ENCODE data around the gene RPS10. TPM values are rescaled to one million over a fixed set of nuclear protein-coding genes. Genes with fewer than 3 reads are reported as not detected.

The RPS10 gene
- total and polyA plus RNA-seq, 2 experiments from 2014 or later: 1,755 to 2,175 TPM

DNA sequence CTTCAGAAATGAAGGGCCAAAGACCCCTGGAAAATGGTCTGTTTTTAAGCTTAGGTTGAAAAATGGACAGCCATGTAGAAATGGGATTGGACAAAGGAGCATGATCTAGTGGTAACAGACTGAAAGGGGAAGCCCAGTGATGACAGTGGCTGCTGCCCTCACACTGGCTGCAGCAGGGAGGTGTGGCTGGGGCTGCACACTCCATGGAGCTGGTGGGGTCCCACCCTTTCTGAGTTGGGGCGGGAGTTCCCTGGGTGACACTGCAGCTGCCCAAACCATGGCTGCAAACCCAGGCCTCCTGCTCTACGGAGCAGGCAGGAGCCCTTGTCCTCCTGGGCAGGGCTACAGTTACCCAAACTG lies 31.5 kb upstream of the RPS10 start:
- TF ChIP-seq POLR2AphosphoS5 (IDR thresholded peaks at IDR 0.05; ENCODE audit: low read depth): no peak
- TF ChIP-seq, protein P1, sequence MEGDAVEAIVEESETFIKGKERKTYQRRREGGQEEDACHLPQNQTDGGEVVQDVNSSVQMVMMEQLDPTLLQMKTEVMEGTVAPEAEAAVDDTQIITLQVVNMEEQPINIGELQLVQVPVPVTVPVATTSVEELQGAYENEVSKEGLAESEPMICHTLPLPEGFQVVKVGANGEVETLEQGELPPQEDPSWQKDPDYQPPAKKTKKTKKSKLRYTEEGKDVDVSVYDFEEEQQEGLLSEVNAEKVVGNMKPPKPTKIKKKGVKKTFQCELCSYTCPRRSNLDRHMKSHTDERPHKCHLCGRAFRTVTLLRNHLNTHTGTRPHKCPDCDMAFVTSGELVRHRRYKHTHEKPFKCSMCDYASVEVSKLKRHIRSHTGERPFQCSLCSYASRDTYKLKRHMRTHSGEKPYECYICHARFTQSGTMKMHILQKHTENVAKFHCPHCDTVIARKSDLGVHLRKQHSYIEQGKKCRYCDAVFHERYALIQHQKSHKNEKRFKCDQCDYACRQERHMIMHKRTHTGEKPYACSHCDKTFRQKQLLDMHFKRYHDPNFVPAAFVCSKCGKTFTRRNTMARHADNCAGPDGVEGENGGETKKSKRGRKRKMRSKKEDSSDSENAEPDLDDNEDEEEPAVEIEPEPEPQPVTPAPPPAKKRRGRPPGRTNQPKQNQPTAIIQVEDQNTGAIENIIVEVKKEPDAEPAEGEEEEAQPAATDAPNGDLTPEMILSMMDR (conservative IDR thresholded peaks at IDR 0.05; ENCODE audit: low read depth in 2 of 2): no peak
- Histone ChIP-seq H3K4me2 (no peak overlapping the region), H3K27ac (ENCODE audit: low read depth) (no peak overlapping the region), H3K27me3 (ENCODE audit: insufficient read depth) (no peaks in the 10 kb centered on the region), H4K20me1 (replicated peaks; ENCODE audit: insufficient read depth) (no peaks in the 10 kb centered on the region), H3K4me1 (ENCODE audit: insufficient read depth) (peaks cover 5% of the 10 kb centered on the region; the same call in 1 of the 2 replicates), H3K36me3 (ENCODE audit: insufficient read depth) (no peaks in the 10 kb centered on the region), H2AFZ (0 out of 2 replicates have a peak overlapping the region, but pooled peaks have one; percentile 20), H3F3A (replicated peaks; ENCODE audit: low read depth) (no peaks in the 10 kb centered on the region), H3K4me3 (no peak overlapping the region), H3K79me2 (replicated peaks; ENCODE audit: insufficient read depth) (no peaks in the 10 kb centered on the region), H3K9me2 (ENCODE audit: insufficient read depth) (no peaks in the 10 kb centered on the region)
- ATAC-seq: no peak
- no peak overlapping the region for H3K27ac Mint-ChIP-seq
- DNase-seq (ENCODE audit: low spot score): no peak
- H3K9me3 Mint-ChIP-seq: no peaks in the 10 kb centered on the region
- H3K27me3 Mint-ChIP-seq (ENCODE audit: insufficient read depth, low read depth, poor library complexity): peaks cover 9% of the 10 kb centered on the region
- peaks cover 13% of the 10 kb centered on the region for H3K4me1 Mint-ChIP-seq
- no peak overlapping the region for H3K4me3 Mint-ChIP-seq
- no peaks in the 10 kb centered on the region; the same call in 2 of the 3 replicates for H3K36me3 Mint-ChIP-seq (ENCODE audit: low read depth)

DNA sequence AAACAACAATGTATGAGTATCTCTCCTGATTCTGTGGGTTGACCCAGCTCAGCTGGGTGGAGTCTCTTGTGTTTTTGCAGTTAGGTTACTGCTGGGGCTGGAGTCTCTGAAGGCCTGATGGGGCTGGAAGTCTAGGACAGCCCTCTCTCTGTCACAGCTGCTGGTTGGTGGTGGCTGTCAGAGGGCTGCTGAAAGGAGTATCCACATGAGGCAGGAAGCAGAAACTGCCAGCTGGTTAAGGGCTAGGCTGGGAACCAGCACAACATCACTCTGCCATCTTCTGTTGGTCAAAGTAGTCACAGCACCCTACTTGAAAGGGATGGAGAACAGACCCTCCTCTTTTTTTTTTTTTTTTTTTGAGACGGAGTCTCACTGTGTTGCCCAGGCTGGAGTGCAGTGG lies 30.0 kb upstream of the RPS10 start:
- H3K4me1 ChIP-seq (ENCODE audit: insufficient read depth): no peaks in the 10 kb centered on the region; the same call in 1 of the 2 replicates
- H3K27ac Mint-ChIP-seq: no peak overlapping the region
- no peaks in the 10 kb centered on the region for H4K20me1 ChIP-seq (replicated peaks; ENCODE audit: insufficient read depth)
- ATAC-seq: no peak
- no peaks in the 10 kb centered on the region for H3K27me3 ChIP-seq (ENCODE audit: insufficient read depth)
- H3K27me3 Mint-ChIP-seq (ENCODE audit: insufficient read depth, low read depth, poor library complexity): peaks cover 8% of the 10 kb centered on the region
- H3K79me2 ChIP-seq (replicated peaks; ENCODE audit: insufficient read depth): no peaks in the 10 kb centered on the region
- H3K36me3 Mint-ChIP-seq (ENCODE audit: low read depth): no peaks in the 10 kb centered on the region; the same call in 2 of the 3 replicates
- no peak overlapping the region for H2AFZ ChIP-seq
- H3K27ac ChIP-seq (ENCODE audit: low read depth): no peak overlapping the region
- H3K4me1 Mint-ChIP-seq: peaks cover 8% of the 10 kb centered on the region; the same call in 2 of the 3 replicates
- DNase-seq (ENCODE audit: low spot score): no peak
- no peak overlapping the region for H3K4me2 ChIP-seq
- no peaks in the 10 kb centered on the region for H3F3A ChIP-seq (replicated peaks; ENCODE audit: low read depth)
- no peaks in the 10 kb centered on the region for H3K9me2 ChIP-seq (ENCODE audit: insufficient read depth)
- H3K4me3 Mint-ChIP-seq: no peak overlapping the region
- no peaks in the 10 kb centered on the region for H3K36me3 ChIP-seq (ENCODE audit: insufficient read depth)
- H3K9me3 Mint-ChIP-seq: 0 out of 3 replicates have a peak, but pooled peaks cover 3% of the 10 kb centered on the region
- H3K4me3 ChIP-seq: no peak overlapping the region
- no peak for TF ChIP-seq JUNB (IDR thresholded peaks at IDR 0.05; ENCODE audit: unreplicated experiment)
- no peak for TF ChIP-seq EZH2phosphoT487 (IDR thresholded peaks at IDR 0.05; ENCODE audit: unreplicated experiment)
- TF ChIP-seq, protein P2, sequence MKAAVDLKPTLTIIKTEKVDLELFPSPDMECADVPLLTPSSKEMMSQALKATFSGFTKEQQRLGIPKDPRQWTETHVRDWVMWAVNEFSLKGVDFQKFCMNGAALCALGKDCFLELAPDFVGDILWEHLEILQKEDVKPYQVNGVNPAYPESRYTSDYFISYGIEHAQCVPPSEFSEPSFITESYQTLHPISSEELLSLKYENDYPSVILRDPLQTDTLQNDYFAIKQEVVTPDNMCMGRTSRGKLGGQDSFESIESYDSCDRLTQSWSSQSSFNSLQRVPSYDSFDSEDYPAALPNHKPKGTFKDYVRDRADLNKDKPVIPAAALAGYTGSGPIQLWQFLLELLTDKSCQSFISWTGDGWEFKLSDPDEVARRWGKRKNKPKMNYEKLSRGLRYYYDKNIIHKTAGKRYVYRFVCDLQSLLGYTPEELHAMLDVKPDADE (IDR thresholded peaks at IDR 0.05): no peak
- TF ChIP-seq, protein P3, sequence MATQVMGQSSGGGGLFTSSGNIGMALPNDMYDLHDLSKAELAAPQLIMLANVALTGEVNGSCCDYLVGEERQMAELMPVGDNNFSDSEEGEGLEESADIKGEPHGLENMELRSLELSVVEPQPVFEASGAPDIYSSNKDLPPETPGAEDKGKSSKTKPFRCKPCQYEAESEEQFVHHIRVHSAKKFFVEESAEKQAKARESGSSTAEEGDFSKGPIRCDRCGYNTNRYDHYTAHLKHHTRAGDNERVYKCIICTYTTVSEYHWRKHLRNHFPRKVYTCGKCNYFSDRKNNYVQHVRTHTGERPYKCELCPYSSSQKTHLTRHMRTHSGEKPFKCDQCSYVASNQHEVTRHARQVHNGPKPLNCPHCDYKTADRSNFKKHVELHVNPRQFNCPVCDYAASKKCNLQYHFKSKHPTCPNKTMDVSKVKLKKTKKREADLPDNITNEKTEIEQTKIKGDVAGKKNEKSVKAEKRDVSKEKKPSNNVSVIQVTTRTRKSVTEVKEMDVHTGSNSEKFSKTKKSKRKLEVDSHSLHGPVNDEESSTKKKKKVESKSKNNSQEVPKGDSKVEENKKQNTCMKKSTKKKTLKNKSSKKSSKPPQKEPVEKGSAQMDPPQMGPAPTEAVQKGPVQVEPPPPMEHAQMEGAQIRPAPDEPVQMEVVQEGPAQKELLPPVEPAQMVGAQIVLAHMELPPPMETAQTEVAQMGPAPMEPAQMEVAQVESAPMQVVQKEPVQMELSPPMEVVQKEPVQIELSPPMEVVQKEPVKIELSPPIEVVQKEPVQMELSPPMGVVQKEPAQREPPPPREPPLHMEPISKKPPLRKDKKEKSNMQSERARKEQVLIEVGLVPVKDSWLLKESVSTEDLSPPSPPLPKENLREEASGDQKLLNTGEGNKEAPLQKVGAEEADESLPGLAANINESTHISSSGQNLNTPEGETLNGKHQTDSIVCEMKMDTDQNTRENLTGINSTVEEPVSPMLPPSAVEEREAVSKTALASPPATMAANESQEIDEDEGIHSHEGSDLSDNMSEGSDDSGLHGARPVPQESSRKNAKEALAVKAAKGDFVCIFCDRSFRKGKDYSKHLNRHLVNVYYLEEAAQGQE (IDR thresholded peaks at IDR 0.05; ENCODE audit: unreplicated experiment): no peak
- no peak for TF ChIP-seq ZNF114 (CRISPR knock-in tag; IDR thresholded peaks at IDR 0.05)
- TF ChIP-seq EZH2 (IDR thresholded peaks at IDR 0.05; ENCODE audit: low read depth, unreplicated experiment): no peak
- TF ChIP-seq ZNF331 (CRISPR knock-in tag; IDR thresholded peaks at IDR 0.05; ENCODE audit: low read depth): no peak
- TF ChIP-seq, protein P1 (conservative IDR thresholded peaks at IDR 0.05; ENCODE audit: low read depth in 2 of 2): no peak
- no peak for TF ChIP-seq NANOG (IDR thresholded peaks at IDR 0.05; ENCODE audit: borderline replicate concordance)
- no peak for TF ChIP-seq CREB1 (CRISPR knock-in tag; IDR thresholded peaks at IDR 0.05; ENCODE audit: low read depth)

All from GM23338 (cell line).